HepG2 (cell line): ENCODE results near the gene ETFA. TPM values are rescaled to one million over a fixed set of nuclear protein-coding genes. Genes with fewer than 3 reads are reported as not detected.

Experiments used
- ARHGAP35 ChIP-seq: sonication (generic); formaldehyde crosslinking; IDR thresholded peaks from 2 replicates; pipeline ENCODE4 v1.9.0; 2022; ENCODE audit warnings: mild to moderate bottlenecking, inconsistent platforms, moderate library complexity, missing genetic modification reagents, borderline replicate concordance
- TCF7 ChIP-seq: sonication (generic); IDR thresholded peaks from 2 replicates; pipeline ENCODE4 v1.6.1; 2016; ENCODE audit warnings: antibody characterized with exemption, low read depth
- ZNF235 ChIP-seq: sonication (generic); formaldehyde crosslinking; IDR thresholded peaks from 2 replicates; pipeline ENCODE4 v1.8.1; 2023; ENCODE audit warnings: mild to moderate bottlenecking, missing genetic modification reagents, borderline replicate concordance
- ZNF256 ChIP-seq: sonication (generic); formaldehyde crosslinking; conservative IDR thresholded peaks from 2 replicates; pipeline ENCODE4 v1.4.0; 2020; ENCODE audit warnings: missing genetic modification reagents
- ZNF274 ChIP-seq: sonication (generic); formaldehyde crosslinking; IDR thresholded peaks from 2 replicates; pipeline ENCODE4 v1.5.1; 2020; ENCODE audit warnings: mild to moderate bottlenecking, missing genetic modification reagents
- ZNF382 ChIP-seq: sonication (generic); formaldehyde crosslinking; IDR thresholded peaks from 2 replicates; pipeline ENCODE4 v1.5.0; 2020; ENCODE audit warnings: missing genetic modification reagents, mild to moderate bottlenecking, borderline replicate concordance
- ZNF546 ChIP-seq: sonication (generic); formaldehyde crosslinking; conservative IDR thresholded peaks from 2 replicates; pipeline ENCODE4 v1.8.1; 2023; ENCODE audit warnings: mild to moderate bottlenecking, missing genetic modification reagents
- ZNF7 ChIP-seq: IDR thresholded peaks from 2 replicates; pipeline ENCODE4 v1.6.1; 2016; ENCODE audit warnings: missing biosample characterization, missing genetic modification reagents
- ZNF720 ChIP-seq: sonication (generic); formaldehyde crosslinking; IDR thresholded peaks from 2 replicates; pipeline ENCODE4 v1.4.0; 2020; ENCODE audit warnings: missing genetic modification reagents
- polyA plus RNA-seq, 8 experiments: library from polyadenylated mRNA; depleted of rRNA in 3 of 8; stranded (reverse) in 7 of 8; unstranded in 1 of 8; fragments of >200 nt; fragmentation: Illumina TruSeq in 4 of 8; extraction: Trizol in 4 of 8; gene quantifications; 2 replicates each; pipeline versions ENCODE4 v1.2.1 to v1.2.3, GENCODE V29; 2011 to 2016; ENCODE audit warnings: low read depth in 4 of 8, missing spikeins in 1 of 8, mixed read lengths in 1 of 8; ENCODE audit not compliant: insufficient read depth in 1 of 8
- total RNA-seq, 5 experiments: library from RNA; depleted of rRNA; stranded (reverse); fragments of >200 nt; fragmentation: Illumina TruSeq; extraction: Trizol; gene quantifications; 2 replicates each; pipeline ENCODE4 v1.2.3, GENCODE V29; 2016; ENCODE audit warnings: low read depth in 1 of 5
- TF ChIP-seq, protein P1 (sequence below): IDR thresholded peaks from 2 replicates; pipeline ENCODE4 v1.6.1; 2016
- TF ChIP-seq, protein P2 (sequence below): sonication (generic); formaldehyde crosslinking; IDR thresholded peaks from 2 replicates; pipeline ENCODE4 v1.9.0; 2021; ENCODE audit warnings: missing genetic modification reagents, mild to moderate bottlenecking, borderline replicate concordance
- TF ChIP-seq, protein P3 (sequence below): sonication (generic); formaldehyde crosslinking; IDR thresholded peaks from 2 replicates; pipeline ENCODE4 v1.8.0; 2022; ENCODE audit warnings: low read depth, missing genetic modification reagents
- TF ChIP-seq, protein P4 (sequence below), 2 experiments: sonication (generic) in 1 of 2; formaldehyde crosslinking in 1 of 2; IDR thresholded peaks; 2 replicates each; pipeline versions ENCODE4 v1.6.1 to v1.9.0; 2014 to 2022; ENCODE audit warnings: antibody characterized with exemption in 1 of 2, borderline replicate concordance in 1 of 2, inconsistent platforms in 1 of 2, low read depth in 1 of 2, missing genetic modification reagents in 1 of 2

ETFA gene
- total and polyA plus RNA-seq, 2 of the 13 experiments (the other 11 are each of a cell fraction or from before 2014, with no cell fraction given): 291 to 396 TPM

DNA sequence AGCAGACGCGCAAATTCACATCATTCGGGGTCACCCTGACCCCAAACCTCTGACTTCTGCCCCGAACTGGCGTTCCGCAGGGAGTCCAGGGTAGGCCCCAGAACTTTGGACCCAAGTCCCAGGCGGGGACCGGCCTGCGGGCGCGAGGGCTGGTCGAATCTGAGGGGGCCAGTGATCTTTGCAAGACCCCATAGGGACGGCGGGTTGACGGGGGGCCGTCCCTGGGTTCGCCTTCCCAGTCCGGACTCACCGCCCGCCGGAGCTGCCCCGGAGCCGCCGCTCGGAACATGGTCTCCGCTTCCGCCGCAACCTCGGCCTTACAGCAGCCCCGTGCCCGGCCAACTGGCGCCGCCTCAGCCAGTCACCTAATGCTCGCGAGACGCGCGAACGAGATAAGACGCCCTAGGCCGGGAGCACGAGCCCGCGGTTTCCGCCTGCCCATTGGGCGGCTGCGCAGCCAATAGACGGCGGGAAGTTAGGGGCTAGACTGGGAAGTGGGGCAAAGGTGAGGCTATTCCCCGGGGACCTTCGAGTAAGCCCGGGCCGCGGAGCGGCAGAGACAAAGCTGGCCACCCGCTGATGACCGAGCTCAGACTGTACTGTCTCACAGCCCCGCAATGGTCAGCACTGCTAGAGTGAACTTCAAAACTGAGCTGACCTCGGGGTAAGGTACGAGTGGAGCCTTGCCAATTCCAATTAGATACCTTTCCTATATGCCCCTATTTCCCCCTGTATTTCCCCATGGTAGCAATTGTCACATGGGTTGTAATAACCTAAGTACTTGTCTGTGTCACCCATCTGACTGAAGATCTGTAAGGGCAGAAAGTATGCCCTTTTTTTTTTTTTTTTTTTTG lies at the start of gene ETFA (continued):
- TF ChIP-seq, protein P1, sequence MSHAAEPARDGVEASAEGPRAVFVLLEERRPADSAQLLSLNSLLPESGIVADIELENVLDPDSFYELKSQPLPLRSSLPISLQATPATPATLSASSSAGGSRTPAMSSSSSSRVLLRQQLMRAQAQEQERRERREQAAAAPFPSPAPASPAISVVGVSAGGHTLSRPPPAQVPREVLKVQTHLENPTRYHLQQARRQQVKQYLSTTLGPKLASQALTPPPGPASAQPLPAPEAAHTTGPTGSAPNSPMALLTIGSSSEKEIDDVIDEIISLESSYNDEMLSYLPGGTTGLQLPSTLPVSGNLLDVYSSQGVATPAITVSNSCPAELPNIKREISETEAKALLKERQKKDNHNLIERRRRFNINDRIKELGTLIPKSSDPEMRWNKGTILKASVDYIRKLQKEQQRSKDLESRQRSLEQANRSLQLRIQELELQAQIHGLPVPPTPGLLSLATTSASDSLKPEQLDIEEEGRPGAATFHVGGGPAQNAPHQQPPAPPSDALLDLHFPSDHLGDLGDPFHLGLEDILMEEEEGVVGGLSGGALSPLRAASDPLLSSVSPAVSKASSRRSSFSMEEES (CRISPR knock-in tag): peak; percentile 65; the same call in 1 of the 2 replicates
- TF ChIP-seq ZNF382 (CRISPR knock-in tag): no peak
- TF ChIP-seq ZNF256 (CRISPR knock-in tag): no peak; the same call in 1 of the 2 replicates
- no peak for TF ChIP-seq ZNF546 (CRISPR knock-in tag)
- TF ChIP-seq ZNF274 (CRISPR knock-in tag): no peak; the same call in none of the 2 replicates
- peak; percentile 76; the same call in 1 of the 2 replicates for TF ChIP-seq ZNF235 (CRISPR knock-in tag)
- TF ChIP-seq TCF7: no peak
- TF ChIP-seq, protein P2, sequence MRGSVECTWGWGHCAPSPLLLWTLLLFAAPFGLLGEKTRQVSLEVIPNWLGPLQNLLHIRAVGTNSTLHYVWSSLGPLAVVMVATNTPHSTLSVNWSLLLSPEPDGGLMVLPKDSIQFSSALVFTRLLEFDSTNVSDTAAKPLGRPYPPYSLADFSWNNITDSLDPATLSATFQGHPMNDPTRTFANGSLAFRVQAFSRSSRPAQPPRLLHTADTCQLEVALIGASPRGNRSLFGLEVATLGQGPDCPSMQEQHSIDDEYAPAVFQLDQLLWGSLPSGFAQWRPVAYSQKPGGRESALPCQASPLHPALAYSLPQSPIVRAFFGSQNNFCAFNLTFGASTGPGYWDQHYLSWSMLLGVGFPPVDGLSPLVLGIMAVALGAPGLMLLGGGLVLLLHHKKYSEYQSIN: no peak
- TF ChIP-seq ZNF7 (CRISPR knock-in tag): no peak
- TF ChIP-seq, protein P3, sequence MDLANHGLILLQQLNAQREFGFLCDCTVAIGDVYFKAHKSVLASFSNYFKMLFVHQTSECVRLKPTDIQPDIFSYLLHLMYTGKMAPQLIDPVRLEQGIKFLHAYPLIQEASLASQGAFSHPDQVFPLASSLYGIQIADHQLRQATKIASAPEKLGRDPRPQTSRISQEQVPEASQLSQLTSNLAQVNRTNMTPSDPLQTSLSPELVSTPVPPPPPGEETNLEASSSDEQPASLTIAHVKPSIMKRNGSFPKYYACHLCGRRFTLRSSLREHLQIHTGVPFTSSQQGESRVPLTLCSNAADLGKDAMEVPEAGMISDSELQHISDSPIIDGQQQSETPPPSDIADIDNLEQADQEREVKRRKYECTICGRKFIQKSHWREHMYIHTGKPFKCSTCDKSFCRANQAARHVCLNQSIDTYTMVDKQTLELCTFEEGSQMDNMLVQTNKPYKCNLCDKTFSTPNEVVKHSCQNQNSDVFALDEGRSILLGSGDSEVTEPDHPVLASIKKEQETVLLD (CRISPR knock-in tag): peak; percentile 67
- peak; percentile 87; the same call in 1 of the 2 replicates for TF ChIP-seq ARHGAP35 (CRISPR knock-in tag)
- TF ChIP-seq, protein P4, sequence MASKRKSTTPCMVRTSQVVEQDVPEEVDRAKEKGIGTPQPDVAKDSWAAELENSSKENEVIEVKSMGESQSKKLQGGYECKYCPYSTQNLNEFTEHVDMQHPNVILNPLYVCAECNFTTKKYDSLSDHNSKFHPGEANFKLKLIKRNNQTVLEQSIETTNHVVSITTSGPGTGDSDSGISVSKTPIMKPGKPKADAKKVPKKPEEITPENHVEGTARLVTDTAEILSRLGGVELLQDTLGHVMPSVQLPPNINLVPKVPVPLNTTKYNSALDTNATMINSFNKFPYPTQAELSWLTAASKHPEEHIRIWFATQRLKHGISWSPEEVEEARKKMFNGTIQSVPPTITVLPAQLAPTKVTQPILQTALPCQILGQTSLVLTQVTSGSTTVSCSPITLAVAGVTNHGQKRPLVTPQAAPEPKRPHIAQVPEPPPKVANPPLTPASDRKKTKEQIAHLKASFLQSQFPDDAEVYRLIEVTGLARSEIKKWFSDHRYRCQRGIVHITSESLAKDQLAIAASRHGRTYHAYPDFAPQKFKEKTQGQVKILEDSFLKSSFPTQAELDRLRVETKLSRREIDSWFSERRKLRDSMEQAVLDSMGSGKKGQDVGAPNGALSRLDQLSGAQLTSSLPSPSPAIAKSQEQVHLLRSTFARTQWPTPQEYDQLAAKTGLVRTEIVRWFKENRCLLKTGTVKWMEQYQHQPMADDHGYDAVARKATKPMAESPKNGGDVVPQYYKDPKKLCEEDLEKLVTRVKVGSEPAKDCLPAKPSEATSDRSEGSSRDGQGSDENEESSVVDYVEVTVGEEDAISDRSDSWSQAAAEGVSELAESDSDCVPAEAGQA (IDR thresholded peaks at IDR 0.05; ENCODE audit: low read depth): 0 out of 2 replicates have a peak, but pooled peaks have one; percentile 9
- TF ChIP-seq, protein P4 (CRISPR knock-in tag; IDR thresholded peaks at IDR 0.05; ENCODE audit: borderline replicate concordance): no peak
- no peak for TF ChIP-seq ZNF720 (CRISPR knock-in tag)
